Pancreas (tissue), 10 donors: ENCODE results near the gene FN3K. TPM values are rescaled to one million over a fixed set of nuclear protein-coding genes. Genes with fewer than 3 reads are reported as not detected.
A peak's percentile ranks its signal among the peaks of the same experiment; 100 is the strongest.

Experiments
- ATAC-seq, 4 donors: fragments of 200-7000 bp; cut with Tn5 transposase; one replicate each; pipeline versions ENCODE4 v1.8.0 to v1.9.1; 2020; ENCODE audit warnings: mild to moderate bottlenecking in 4 of 4, moderate library complexity in 4 of 4
- DNase-seq, 6 donors: peaks; one replicate each; pipeline ENCODE4 v3.0.0-alpha.2; 2020
- FAIRE-seq: peaks from 2 replicates; lab custom pipeline; 2012; peaks lifted over from hg19 to GRCh38; lab: Jason Lieb, UNC
- H3K27ac ChIP-seq, 4 donors: fragments of 200-600 bp; sonication (generic); 1 replicate in 3 of 4; 2 replicates in 1 of 4; pipeline versions ENCODE4 v1.5.0 to v1.8.0; 2020
- H3K27me3 ChIP-seq, 4 donors: fragments of 200-600 bp; one replicate each; pipeline ENCODE4 v1.8.0; 2021
- H3K36me3 ChIP-seq, 3 donors: fragments of 200-600 bp; sonication (generic) in 1 of 3; one replicate each; pipeline versions ENCODE4 v1.5.0 to v1.8.0; 2020 to 2021
- H3K4me1 ChIP-seq, 3 donors: fragments of 200-600 bp; one replicate each; pipeline ENCODE4 v1.8.0; 2021
- H3K4me3 ChIP-seq, 4 donors: fragments of 200-600 bp; sonication (generic) in 2 of 4; one replicate each; pipeline versions ENCODE4 v1.5.0 to v1.8.0; 2020 to 2021
- H3K9me3 ChIP-seq, 4 donors: fragments of 200-600 bp; one replicate each; pipeline ENCODE4 v1.8.0; 2021
- CTCF ChIP-seq, 4 donors: fragments of 200-600 bp; sonication (generic) in 3 of 4; IDR thresholded peaks; one replicate each; pipeline versions ENCODE4 v1.5.0 to v1.8.0; 2021; ENCODE audit warnings: antibody characterized with exemption in 4 of 4
- WGBS, 2 donors: extraction: QIAGEN DNeasy Blood & Tissue Kit; methylation state at CpG; one replicate each; pipeline ENCODE4 v1.1.7; 2013; 5-methylcytosine and 5-hydroxymethylcytosine counted together
- intact Hi-C, 3 donors: fragments of 100-400 bp; cut with DNase I; formaldehyde crosslinking; loops; one replicate each; pipeline versions ENCODE4 v1.11.1 to v1.14.2; 2022
- polyA plus RNA-seq, 2 donors: library from polyadenylated mRNA; stranded (reverse); fragments of 200-250 nt; gene quantifications; one replicate each; pipeline ENCODE4 v1.2.3, GENCODE V29; 2013
- total RNA-seq, 6 donors: library from RNA; stranded (reverse); fragmentation: NEBNext Ultra II Directional in 4 of 6; extraction: Animal tissue kit (Norgen Biotek cat#: 25700) in 4 of 6; gene quantifications; one replicate each; pipeline versions ENCODE4 v1.2.1 to v1.2.4, GENCODE V29; 2021 to 2023
- donor health status: healthy with polysubstance abuse.
- donor health status: DM: no; HTN: no; CAD: no; lungs with moderate emphysema.
- donor health status: DM: no; HTN: no; CAD: no.
- donor health status: control.
- donor health status: control.
- donor health status: Bipolar disorder and iron deficiency.
- donor health status: DM: yes; HTN: yes; CAD: no.
- donor health status: DM: no; HTN: no; CAD: no.
- donor health status: DM: no; HTN: no; CAD: no.
- donor health status: DM: yes; HTN: yes; CAD: no.

The FN3K gene
- total and polyA plus RNA-seq, 8 donors, result 13.2 to 24.3 (median 19.0) TPM

- no peak overlapping the region for H3K27ac ChIP-seq
- peak overlapping the region; percentile 65 to 80 (median 76) for H3K4me3 ChIP-seq
- intact Hi-C loops, result no loop called here
- H3K4me1 ChIP-seq, result peaks cover 0 to 8% (median 6%) of the 10 kb centered on the region in 3 donors
- WGBS, 2 donors, result 1% methylated on average over 28 to 32 of the region's 32 CpGs
- peak in 1 of 6 donors; percentile 85 for DNase-seq
- no peaks in the 10 kb centered on the region for H3K36me3 ChIP-seq
- no peak for FAIRE-seq
- no peak for TF ChIP-seq CTCF (IDR thresholded peaks at IDR 0.05)
- H3K9me3 ChIP-seq, result no peaks in the 10 kb centered on the region
- no peak for ATAC-seq
- no peaks in the 10 kb centered on the region for H3K27me3 ChIP-seq
These were observed 37.7 kb upstream of the FN3K start for GRCh38 chr17:82697808-82698064.

- TF ChIP-seq CTCF (IDR thresholded peaks at IDR 0.05), result no peak
- Histone ChIP-seq H3K4me3 (peak within 1 kb of the TSS; percentile 65 to 80 (median 78)), H3K27ac (peak within 1 kb of the TSS in 2 of 4 donors; percentile 52 to 64), H3K9me3 (no peaks in the 10 kb centered on the region), H3K36me3 (no peaks in the 10 kb centered on the region), H3K27me3 (no peaks in the 10 kb centered on the region), H3K4me1 (peaks cover 0 to 8% (median 6%) of the 10 kb centered on the region in 3 donors)
- DNase-seq (peak; percentile 97 to 100 (median 99)), ATAC-seq (peak; percentile 97 to 99 (median 98)), FAIRE-seq (no peak)
- WGBS, 2 donors, result 1% methylated on average over 51 to 112 of the region's 112 CpGs
- intact Hi-C loops, result no loop called here
These were observed 37.1 kb upstream of the FN3K start, which contains the start of gene RAB40B for GRCh38 chr17:82698065-82698973. Gene RAB40B (minus strand): TSS chr17:82698698. CDS start chr17:82698596, 102 bp downstream.

GRCh38 chr17:82698974-82699442, 36.4 kb upstream of the FN3K start:
- no peaks in the 10 kb centered on the region for H3K36me3 ChIP-seq
- intact Hi-C loops, result no loop called here
- H3K27me3 ChIP-seq, result no peaks in the 10 kb centered on the region
- no peak for FAIRE-seq
- peak overlapping the region in 2 of 4 donors; percentile 52 to 64 for H3K27ac ChIP-seq
- no peak for TF ChIP-seq CTCF (IDR thresholded peaks at IDR 0.05)
- WGBS, 2 donors, result 3% methylated on average over 32 to 45 of the region's 45 CpGs
- H3K4me3 ChIP-seq, result peak overlapping the region; percentile 65 to 78 (median 73)
- no peaks in the 10 kb centered on the region for H3K9me3 ChIP-seq
- DNase-seq, result no peak
- H3K4me1 ChIP-seq, result peaks cover 0 to 8% (median 6%) of the 10 kb centered on the region in 3 donors
- peak in 2 of 4 donors; percentile 14 to 27 for ATAC-seq

GRCh38 chr17:82699551-82699950, 35.9 kb upstream of the FN3K start:
- peak in 1 of 6 donors; percentile 41 for DNase-seq
- Histone ChIP-seq H3K27ac (no peak overlapping the region), H3K4me3 (peak overlapping the region in 1 of 4 donors; percentile 65), H3K36me3 (no peaks in the 10 kb centered on the region), H3K9me3 (no peaks in the 10 kb centered on the region), H3K4me1 (peaks cover 0 to 8% (median 6%) of the 10 kb centered on the region in 3 donors), H3K27me3 (no peaks in the 10 kb centered on the region)
- intact Hi-C loops, result no loop called here
- no peak for TF ChIP-seq CTCF (IDR thresholded peaks at IDR 0.05)
- WGBS, 2 donors, result 77 to 79% methylated on average over 13 of the region's 13 CpGs
- ATAC-seq, result no peak
- no peak for FAIRE-seq
